Vagina (tissue), 2 donors: Measurements from ENCODE around the gene PDIA5. TPM values are rescaled to one million over a fixed set of nuclear protein-coding genes. Genes with fewer than 3 reads are reported as not detected.
A peak's percentile ranks its signal among the peaks of the same experiment; 100 is the strongest.

Experiments
- DNase-seq, 2 donors: peaks; one replicate each; pipeline ENCODE4 v3.0.0-alpha.2; 2017; ENCODE audit errors: extremely low spot score in 2 of 2
- H3K27ac ChIP-seq: fragments of 200-600 bp; sonication (generic); one replicate; pipeline ENCODE4 v1.5.1; 2019
- H3K27me3 ChIP-seq: fragments of 200-600 bp; sonication (generic); one replicate; pipeline ENCODE4 v1.5.1; 2019
- H3K36me3 ChIP-seq, 2 donors: fragments of 200-600 bp; sonication (generic); one replicate each; pipeline ENCODE4 v1.5.1; 2017 to 2019
- H3K4me1 ChIP-seq: fragments of 200-600 bp; sonication (generic); one replicate; pipeline ENCODE4 v1.5.1; 2019
- H3K4me3 ChIP-seq, 2 donors: fragments of 200-600 bp; sonication (generic); 1 replicate in 1 of 2; 2 replicates in 1 of 2; pipeline ENCODE4 v1.5.1; 2016 to 2019
- H3K9me3 ChIP-seq: fragments of 200-600 bp; sonication (generic); one replicate; pipeline ENCODE4 v1.5.1; 2019
- CTCF ChIP-seq, 3 experiments: fragments of 450-650 bp in 2 of 3; fragments of 200-600 bp in 1 of 3; sonication (generic) in 1 of 3; IDR thresholded peaks; one replicate each; pipeline ENCODE4 v1.5.1; 2017 to 2019; ENCODE audit warnings: antibody characterized with exemption in 3 of 3, mild to moderate bottlenecking in 2 of 3, moderate library complexity in 2 of 3
- POLR2A ChIP-seq, 2 donors: fragments of 450-650 bp; IDR thresholded peaks; one replicate each; pipeline ENCODE4 v1.6.1; 2017; ENCODE audit warnings: antibody characterized with exemption in 2 of 2, mild to moderate bottlenecking in 2 of 2, moderate library complexity in 2 of 2
- POLR2AphosphoS5 ChIP-seq, 2 donors: sonication (generic); formaldehyde crosslinking; IDR thresholded peaks; one replicate each; pipeline ENCODE4 v1.9.0; 2017; ENCODE audit warnings: antibody characterized with exemption in 2 of 2, mild to moderate bottlenecking in 2 of 2, low read depth in 1 of 2; ENCODE audit not compliant: insufficient read depth in 1 of 2
- intact Hi-C: fragments of 100-400 bp; cut with DNase I; formaldehyde crosslinking; loops from one replicate; pipeline ENCODE4 v1.15.1; 2023
- microRNA-seq: library from miRNA; unstranded; fragments of <30 nt; microRNA quantifications from one replicate; pipeline ENCODE4, GENCODE V29; 2017; ENCODE audit warnings: borderline number of aligned reads, borderline replicate concordance
- total RNA-seq: library from RNA; depleted of rRNA; stranded (reverse); fragments of >200 nt; gene quantifications from one replicate; pipeline ENCODE4 v1.2.3, GENCODE V29; 2016

PDIA5 gene
- total RNA-seq, 1 donor from 2014 or later, result 18.9 TPM

- no peak for TF ChIP-seq POLR2AphosphoS5 (IDR thresholded peaks at IDR 0.05; ENCODE audit: insufficient read depth in 1 of 2, low read depth in 1 of 2)
- no peak for TF ChIP-seq POLR2A (IDR thresholded peaks at IDR 0.05)
- TF ChIP-seq CTCF (IDR thresholded peaks at IDR 0.05), result no peak
- Histone ChIP-seq H3K9me3 (no peaks in the 10 kb centered on the region), H3K4me1 (peaks cover 13% of the 10 kb centered on the region), H3K27ac (peak overlapping the region; percentile 90), H3K4me3 (peak overlapping the region; percentile 77 to 86), H3K36me3 (no peaks in the 10 kb centered on the region), H3K27me3 (no peaks in the 10 kb centered on the region)
- no peak for DNase-seq
- intact Hi-C loops, result no loop called here
Observed at GRCh38 chr3:123201223-123201556, 134.4 kb downstream of the PDIA5 start.

GRCh38 chr3:123201557-123202427, 135.0 kb downstream of the PDIA5 start, which contains the start of gene SEC22A:
Gene SEC22A (plus strand): TSS chr3:123201943. CDS start chr3:123209218, 7,275 bp downstream.
- intact Hi-C loops, result no loop called here

GRCh38 chr3:123202451-123202850, 135.6 kb downstream of the PDIA5 start:
- Histone ChIP-seq H3K27me3 (no peaks in the 10 kb centered on the region), H3K27ac (peak overlapping the region; percentile 90), H3K4me1 (peaks cover 13% of the 10 kb centered on the region), H3K4me3 (peak overlapping the region; percentile 77 to 86), H3K9me3 (no peaks in the 10 kb centered on the region), H3K36me3 (no peaks in the 10 kb centered on the region)
- TF ChIP-seq CTCF (IDR thresholded peaks at IDR 0.05), result no peak
- no peak for TF ChIP-seq POLR2AphosphoS5 (IDR thresholded peaks at IDR 0.05; ENCODE audit: insufficient read depth in 1 of 2, low read depth in 1 of 2)
- no peak for TF ChIP-seq POLR2A (IDR thresholded peaks at IDR 0.05)
- intact Hi-C loops, result no loop called here
- DNase-seq, result no peak

More at GRCh38 chr3:123201557-123202427, 135.0 kb downstream of the PDIA5 start, which contains the start of gene SEC22A:
- TF ChIP-seq CTCF (IDR thresholded peaks at IDR 0.05) (no peak), POLR2AphosphoS5 (IDR thresholded peaks at IDR 0.05; ENCODE audit: insufficient read depth in 1 of 2, low read depth in 1 of 2) (peak; percentile 76 to 94), POLR2A (IDR thresholded peaks at IDR 0.05) (peak in 1 of 2 donors; percentile 50)
- peak within 1 kb of the TSS; percentile 90 for H3K27ac ChIP-seq
- peak; percentile 90 to 96 for DNase-seq
- H3K4me3 ChIP-seq, result peak within 1 kb of the TSS; percentile 77 to 86
- no peaks in the 10 kb centered on the region for H3K27me3 ChIP-seq
- H3K9me3 ChIP-seq, result no peaks in the 10 kb centered on the region
- peaks cover 13% of the 10 kb centered on the region for H3K4me1 ChIP-seq
- H3K36me3 ChIP-seq, result no peaks in the 10 kb centered on the region

Small RNA genes lying within 50 kb of the gene (microRNA-seq; reads per million reads assigned to microRNA genes)
- gene MIR7110, result not detected

Other genes starting within 250 kb of the PDIA5 start
- gene SEMA5B, start 39.3 kb upstream of the PDIA5 start, total RNA-seq, result 0.25 TPM
- 17.7 TPM for gene SEC22A, start 134.9 kb downstream of the PDIA5 start, total RNA-seq